Type B pancreatic cell (in vitro differentiated cells): ENCODE measurements around the gene ZIK1. TPM values are rescaled to one million over a fixed set of nuclear protein-coding genes. Genes with fewer than 3 reads are reported as not detected.

Experiments used
- DNase-seq: peaks from one replicate; pipeline ENCODE4 v3.0.0; 2021; ENCODE audit warnings: mixed read lengths; ENCODE audit not compliant: unreplicated experiment; ENCODE audit errors: extremely low spot score
- H3K27ac Mint-ChIP-seq: 2 replicates; pipeline ENCODE4 v1.8.0; 2021; ENCODE audit warnings: mild to moderate bottlenecking, mixed read lengths
- H3K27me3 Mint-ChIP-seq: 2 replicates; pipeline ENCODE4 v1.8.0; 2021; ENCODE audit warnings: mixed read lengths
- H3K36me3 Mint-ChIP-seq: 2 replicates; pipeline ENCODE4 v1.8.0; 2021; ENCODE audit warnings: mixed read lengths
- H3K4me1 Mint-ChIP-seq: one replicate; pipeline ENCODE4 v1.8.0; 2021; ENCODE audit warnings: mixed read lengths; ENCODE audit not compliant: unreplicated experiment
- H3K4me3 Mint-ChIP-seq: 2 replicates; pipeline ENCODE4 v1.8.0; 2021; ENCODE audit warnings: mild to moderate bottlenecking, mixed read lengths
- H3K9me3 Mint-ChIP-seq: 2 replicates; pipeline ENCODE4 v1.8.0; 2021; ENCODE audit warnings: mixed read lengths
- total RNA-seq: library from RNA; stranded (reverse); gene quantifications from 2 replicates; pipeline ENCODE4 v1.2.1, GENCODE V29; 2021; ENCODE audit warnings: low replicate concordance
- TF ChIP-seq, protein P1 (sequence below): fragments of 200-600 bp; sonication (generic); conservative IDR thresholded peaks from 2 replicates; pipeline ENCODE4 v1.5.0; 2021; ENCODE audit warnings: antibody characterized with exemption, mild to moderate bottlenecking

ZIK1 gene
- total RNA-seq, 1 donor from 2014 or later, result 17.6 TPM

GRCh38 chr19:57632987-57633831 is 49.3 kb downstream of the ZIK1 start, which contains the start of gene ZNF211:
Gene ZNF211, plus strand, starts transcription at chr19:57633168. Its CDS starts 179 bp downstream, at chr19:57633347.
- peak; percentile 89 for DNase-seq
- Mint-ChIP-seq H3K27ac (peak within 1 kb of the TSS; percentile 76), H3K4me1 (peaks cover 16% of the 10 kb centered on the region), H3K4me3 (peak within 1 kb of the TSS; percentile 93), H3K27me3 (no peaks in the 10 kb centered on the region), H3K36me3 (peaks cover 65% of the 10 kb centered on the region), H3K9me3 (peaks cover under 1% of the 10 kb centered on the region)
- TF ChIP-seq, protein P1, sequence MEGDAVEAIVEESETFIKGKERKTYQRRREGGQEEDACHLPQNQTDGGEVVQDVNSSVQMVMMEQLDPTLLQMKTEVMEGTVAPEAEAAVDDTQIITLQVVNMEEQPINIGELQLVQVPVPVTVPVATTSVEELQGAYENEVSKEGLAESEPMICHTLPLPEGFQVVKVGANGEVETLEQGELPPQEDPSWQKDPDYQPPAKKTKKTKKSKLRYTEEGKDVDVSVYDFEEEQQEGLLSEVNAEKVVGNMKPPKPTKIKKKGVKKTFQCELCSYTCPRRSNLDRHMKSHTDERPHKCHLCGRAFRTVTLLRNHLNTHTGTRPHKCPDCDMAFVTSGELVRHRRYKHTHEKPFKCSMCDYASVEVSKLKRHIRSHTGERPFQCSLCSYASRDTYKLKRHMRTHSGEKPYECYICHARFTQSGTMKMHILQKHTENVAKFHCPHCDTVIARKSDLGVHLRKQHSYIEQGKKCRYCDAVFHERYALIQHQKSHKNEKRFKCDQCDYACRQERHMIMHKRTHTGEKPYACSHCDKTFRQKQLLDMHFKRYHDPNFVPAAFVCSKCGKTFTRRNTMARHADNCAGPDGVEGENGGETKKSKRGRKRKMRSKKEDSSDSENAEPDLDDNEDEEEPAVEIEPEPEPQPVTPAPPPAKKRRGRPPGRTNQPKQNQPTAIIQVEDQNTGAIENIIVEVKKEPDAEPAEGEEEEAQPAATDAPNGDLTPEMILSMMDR, result peak; percentile 16

- H3K9me3 Mint-ChIP-seq, result peaks cover 7% of the 10 kb centered on the region
- H3K27ac Mint-ChIP-seq, result peak overlapping the region; percentile 76
- H3K27me3 Mint-ChIP-seq, result no peaks in the 10 kb centered on the region
- peak; percentile 24 for DNase-seq
- peaks cover 16% of the 10 kb centered on the region for H3K4me1 Mint-ChIP-seq
- peaks cover 66% of the 10 kb centered on the region for H3K36me3 Mint-ChIP-seq
- H3K4me3 Mint-ChIP-seq, result peak overlapping the region; percentile 93
- TF ChIP-seq, protein P1, result no peak
Observed at GRCh38 chr19:57633832-57634131, 49.8 kb downstream of the ZIK1 start.

GRCh38 chr19:57637379-57637778 is 53.4 kb downstream of the ZIK1 start:
- Mint-ChIP-seq H3K36me3 (peaks cover 84% of the 10 kb centered on the region), H3K9me3 (peaks cover 24% of the 10 kb centered on the region), H3K27ac (no peak overlapping the region), H3K27me3 (no peaks in the 10 kb centered on the region), H3K4me1 (peaks cover 16% of the 10 kb centered on the region), H3K4me3 (no peak overlapping the region)
- TF ChIP-seq, protein P1, result no peak
- DNase-seq, result no peak

GRCh38 chr19:57641715-57642234 is 57.8 kb downstream of the ZIK1 start:
- peaks cover 66% of the 10 kb centered on the region for H3K36me3 Mint-ChIP-seq
- TF ChIP-seq, protein P1, result no peak
- no peak overlapping the region for H3K4me3 Mint-ChIP-seq
- DNase-seq, result no peak
- peaks cover 27% of the 10 kb centered on the region for H3K9me3 Mint-ChIP-seq
- no peaks in the 10 kb centered on the region for H3K27me3 Mint-ChIP-seq
- no peaks in the 10 kb centered on the region for H3K4me1 Mint-ChIP-seq
- no peak overlapping the region for H3K27ac Mint-ChIP-seq

DNA sequence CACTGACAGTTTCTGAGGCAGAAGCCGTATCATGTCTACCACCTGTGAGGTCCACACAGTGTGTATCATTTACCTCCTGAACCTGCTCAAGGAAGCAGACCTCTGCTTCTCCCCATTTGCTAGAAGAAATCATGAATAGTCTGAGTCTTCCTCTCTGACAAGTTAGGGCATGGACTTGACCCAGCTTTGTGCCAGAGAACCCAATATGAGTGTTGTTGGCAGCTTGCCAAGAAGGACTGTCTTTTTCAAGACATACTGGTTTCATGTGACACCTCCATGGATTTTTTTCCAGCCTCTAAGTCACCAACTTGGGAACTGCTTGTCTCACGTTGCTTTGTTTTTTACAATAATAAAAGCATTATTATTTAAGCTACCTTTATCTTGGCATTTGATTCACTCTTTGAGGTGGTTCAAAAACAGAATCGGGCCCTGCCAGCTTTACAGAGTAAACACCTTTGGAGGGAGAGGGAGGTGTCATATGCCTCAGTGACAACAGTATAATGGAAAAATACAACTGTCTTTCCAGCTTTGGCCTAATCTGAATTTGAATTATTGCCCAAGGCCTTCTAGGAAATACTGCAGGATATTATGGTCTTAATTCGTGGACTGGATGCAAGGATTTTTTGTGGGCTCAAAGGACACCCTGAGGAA is 58.6 kb downstream of the ZIK1 start:
- Mint-ChIP-seq H3K4me1 (no peaks in the 10 kb centered on the region), H3K27me3 (no peaks in the 10 kb centered on the region), H3K4me3 (no peak overlapping the region), H3K9me3 (peaks cover 27% of the 10 kb centered on the region), H3K36me3 (peaks cover 58% of the 10 kb centered on the region), H3K27ac (no peak overlapping the region)
- no peak for DNase-seq
- TF ChIP-seq, protein P1, result no peak

Other genes with a start within 250 kb of the ZIK1 start
- gene ZNF304, start 232.9 kb upstream of the ZIK1 start, total RNA-seq, result 12.1 and 12.2 TPM in 2 replicates
- gene TRAPPC2B, start 220.6 kb upstream of the ZIK1 start, total RNA-seq, result 11.9 and 12.3 TPM in 2 replicates
- gene ZNF547, start 220.6 kb upstream of the ZIK1 start, total RNA-seq, result 3.9 and 4.9 TPM in 2 replicates
- 23.9 and 28.2 TPM in 2 replicates for gene ZNF548, start 194.3 kb upstream of the ZIK1 start, total RNA-seq
- 13.3 and 13.9 TPM in 2 replicates for gene ZNF17, start 173.0 kb upstream of the ZIK1 start, total RNA-seq
- 17.5 and 26.6 TPM in 2 replicates for gene ZNF749, start 148.8 kb upstream of the ZIK1 start, total RNA-seq
- gene VN1R1, start 127.0 kb upstream of the ZIK1 start, total RNA-seq, result 0.94 and 1.6 TPM in 2 replicates
- gene ZNF772, start 106.6 kb upstream of the ZIK1 start, total RNA-seq, result 16.6 and 18.0 TPM in 2 replicates
- gene ZNF419, start 96.4 kb upstream of the ZIK1 start, total RNA-seq, result 15.4 and 18.4 TPM in 2 replicates
- 9.6 and 9.8 TPM in 2 replicates for gene ZNF773, start 84.2 kb upstream of the ZIK1 start, total RNA-seq
- 8.5 and 9.2 TPM in 2 replicates for gene ZNF549, start 56.8 kb upstream of the ZIK1 start, total RNA-seq
- 15.9 and 18.7 TPM in 2 replicates for gene ZNF550, start 24.3 kb upstream of the ZIK1 start, total RNA-seq
- 9.1 and 10.3 TPM in 2 replicates for gene ZNF416, start 5.2 kb upstream of the ZIK1 start, total RNA-seq
- gene ZNF530, start 15.7 kb downstream of the ZIK1 start, total RNA-seq, result 4.8 and 4.9 TPM in 2 replicates
- gene ZNF134, start 30.1 kb downstream of the ZIK1 start, total RNA-seq, result 24.7 and 27.1 TPM in 2 replicates
- 15.2 and 26.5 TPM in 2 replicates for gene ZNF211, start 49.0 kb downstream of the ZIK1 start, total RNA-seq
- not detected in 2 replicates for gene ZSCAN4, start 84.8 kb downstream of the ZIK1 start, total RNA-seq
- 14.4 and 16.1 TPM in 2 replicates for gene ZNF551, start 97.8 kb downstream of the ZIK1 start, total RNA-seq
- 13.2 and 15.4 TPM in 2 replicates for gene ZNF154, start 125.1 kb downstream of the ZIK1 start, total RNA-seq
- 5.9 and 7.8 TPM in 2 replicates for gene ZNF671, start 143.5 kb downstream of the ZIK1 start, total RNA-seq
- gene ZNF776, start 162.7 kb downstream of the ZIK1 start, total RNA-seq, result 23.9 and 29.6 TPM in 2 replicates
- gene ZNF586, start 185.5 kb downstream of the ZIK1 start, total RNA-seq, result 19.6 and 25.3 TPM in 2 replicates
- 19.0 and 30.4 TPM in 2 replicates for gene ZNF552, start 230.8 kb downstream of the ZIK1 start, total RNA-seq
- gene ZNF587B, start 246.2 kb downstream of the ZIK1 start, total RNA-seq, result 20.9 and 25.5 TPM in 2 replicates